GM18909 (cell line): ENCODE measurements around the gene MROH2A.
A peak's percentile ranks its signal among the peaks of the same experiment; 100 is the strongest.
"Not testable (repeated sequence)": the region's sequence is repeated elsewhere in the genome, so short reads cannot be mapped to it uniquely, and the experiment has no call there.

Experiments used
- ATAC-seq: cut with Tn5 transposase; IDR thresholded peaks from one replicate; pipeline ENCODE4 v1.9.1; 2021; ENCODE audit warnings: mild to moderate bottlenecking; ENCODE audit not compliant: unreplicated experiment, poor library complexity

MROH2A gene

GRCh38 chr2:233850745-233851144, 72.6 kb downstream of the MROH2A start:
- ATAC-seq: no peak

GRCh38 chr2:233851169-233851568, 73.0 kb downstream of the MROH2A start:
- ATAC-seq: no peak

- ATAC-seq: no peak
Measured at GRCh38 chr2:233852056-233852455, 73.9 kb downstream of the MROH2A start.

GRCh38 chr2:233853353-233853752, 75.2 kb downstream of the MROH2A start:
- no peak for ATAC-seq

GRCh38 chr2:233853883-233854240, 75.7 kb downstream of the MROH2A start:
- no peak for ATAC-seq

GRCh38 chr2:233854241-233854981, 76.3 kb downstream of the MROH2A start, which contains the start of gene HJURP:
TSS of gene HJURP (minus strand) at chr2:233854535. CDS start at chr2:233854500, 35 bp downstream.
- peak; percentile 96 for ATAC-seq

- ATAC-seq: no peak
Measured at GRCh38 chr2:233855345-233855744, 77.2 kb downstream of the MROH2A start.

GRCh38 chr2:233856184-233856583, 78.1 kb downstream of the MROH2A start:
- ATAC-seq: no peak

- no peak for ATAC-seq
Measured at GRCh38 chr2:233857511-233858141, 79.5 kb downstream of the MROH2A start.

GRCh38 chr2:233858331-233858730, 80.2 kb downstream of the MROH2A start:
- no peak for ATAC-seq

- ATAC-seq: no peak
Measured at GRCh38 chr2:233862261-233862768, 84.2 kb downstream of the MROH2A start.

GRCh38 chr2:233865838-233866237, 87.7 kb downstream of the MROH2A start:
- ATAC-seq: no peak

- no peak for ATAC-seq
Measured at GRCh38 chr2:233866479-233866878, 88.3 kb downstream of the MROH2A start.

- peak; percentile 78 for ATAC-seq
Measured at GRCh38 chr2:233867993-233868532, 89.9 kb downstream of the MROH2A start, which contains the start of gene MSL3B. TSS of gene MSL3B (minus strand) at chr2:233868386.

GRCh38 chr2:233871432-233871831, 93.3 kb downstream of the MROH2A start:
- ATAC-seq: no peak

GRCh38 chr2:233872125-233872524, 94.0 kb downstream of the MROH2A start:
- not testable (repeated sequence) for ATAC-seq

- ATAC-seq: no peak
Measured at GRCh38 chr2:233882353-233882752, 104.2 kb downstream of the MROH2A start.
